GM23248 (cell line): ENCODE measurements around the gene MFF.

Experiments
- EZH2 ChIP-seq: fragments of 200-600 bp; sonication (generic); IDR thresholded peaks from 2 replicates; pipeline ENCODE4 v1.6.1; 2018; ENCODE audit warnings: antibody characterized with exemption, mild to moderate bottlenecking; ENCODE audit not compliant: insufficient read depth, poor library complexity, severe bottlenecking
- EZH2phosphoT487 ChIP-seq: fragments of 200-600 bp; sonication (generic); IDR thresholded peaks from 2 replicates; pipeline ENCODE4 v1.6.1; 2018; ENCODE audit warnings: antibody characterized with exemption, moderate library complexity, mild to moderate bottlenecking, low read depth; ENCODE audit not compliant: insufficient read depth

DNA sequence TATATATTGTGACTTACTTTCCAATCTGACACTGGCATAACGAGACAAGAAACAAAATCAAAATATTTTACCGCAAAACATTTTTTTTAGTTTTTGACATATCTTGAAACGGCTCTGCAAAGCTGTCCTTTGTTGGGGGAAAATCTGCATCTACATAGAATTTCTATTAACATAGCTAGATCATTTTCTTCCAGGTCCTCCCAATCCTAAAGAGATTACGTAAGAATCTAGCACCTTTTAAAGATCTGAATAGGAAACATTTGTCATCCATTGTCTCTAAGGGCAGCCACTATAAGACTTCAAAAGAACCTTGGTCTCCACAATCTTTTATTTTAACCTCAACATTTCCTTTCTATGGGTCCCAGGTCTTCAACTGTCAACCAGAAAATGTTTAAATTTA, 1.2 kb upstream of the MFF start:
- TF ChIP-seq EZH2 (no peak), EZH2phosphoT487 (no peak)
